Caco-2 (cell line): ENCODE measurements around the gene HCRTR1. TPM values are rescaled to one million over a fixed set of nuclear protein-coding genes. Genes with fewer than 3 reads are reported as not detected.

Experiments used
- BruUV-seq: library from RNA; stranded (reverse); fragments of 400-500 nt; replicated peaks from 2 replicates; lab custom pipeline; 2021; lab: Mats Ljungman, UMichigan
- CTCF ChIA-PET: fragments of 300-600 bp; sonication (Branson Sonifier 250); formaldehyde crosslinking; loops from one replicate; lab custom pipeline; 2022; ENCODE audit warnings: antibody characterized with exemption; lab: Charles Lee
- POLR2A ChIA-PET: fragments of 300-600 bp; sonication (Branson Sonifier 250); formaldehyde crosslinking; loops from one replicate; lab custom pipeline; 2022; ENCODE audit warnings: antibody characterized with exemption; lab: Charles Lee
- DNase-seq, 2 experiments: peaks; one replicate each; pipeline versions ENCODE4 v3.0.0 to v3.0.0-alpha.2; 2020 to 2022
- H3K27me3 ChIP-seq: replicated peaks from 2 replicates; pipeline ENCODE4 v1.6.0; 2011; ENCODE audit warnings: low read length; ENCODE audit not compliant: control insufficient read depth, insufficient read depth
- H3K36me3 ChIP-seq: 2 replicates; pipeline ENCODE4 v1.5.1; 2011; ENCODE audit warnings: low read length; ENCODE audit not compliant: control insufficient read depth, insufficient read depth
- H3K4me1 ChIP-seq: fragments of 250-450 bp; sonication (Bioruptor Pico); 2 replicates; pipeline ENCODE4 v1.5.1; 2020; ENCODE audit warnings: mild to moderate bottlenecking
- H3K4me3 ChIP-seq: 2 replicates; pipeline ENCODE4 v1.5.1; 2011; ENCODE audit warnings: low read depth, mild to moderate bottlenecking, control low read depth, low read length
- H3K9me3 ChIP-seq: fragments of 250-450 bp; sonication (Bioruptor Pico); 2 replicates; pipeline ENCODE4 v1.5.1; 2020; ENCODE audit warnings: mild to moderate bottlenecking, moderate library complexity
- H3K27ac Mint-ChIP-seq: one replicate; pipeline ENCODE4 v1.8.0; 2022; ENCODE audit warnings: mixed read lengths; ENCODE audit not compliant: unreplicated experiment
- H3K27me3 Mint-ChIP-seq: one replicate; pipeline ENCODE4 v1.8.0; 2022; ENCODE audit warnings: mixed read lengths; ENCODE audit not compliant: insufficient read depth, unreplicated experiment
- H3K36me3 Mint-ChIP-seq: one replicate; pipeline ENCODE4 v1.8.0; 2022; ENCODE audit warnings: mild to moderate bottlenecking, mixed read lengths; ENCODE audit not compliant: insufficient read depth, unreplicated experiment
- H3K4me1 Mint-ChIP-seq: one replicate; pipeline ENCODE4 v1.8.0; 2022; ENCODE audit warnings: low read depth, mixed read lengths; ENCODE audit not compliant: unreplicated experiment
- H3K4me3 Mint-ChIP-seq: one replicate; pipeline ENCODE4 v1.8.0; 2022; ENCODE audit warnings: mild to moderate bottlenecking, moderate library complexity, mixed read lengths; ENCODE audit not compliant: unreplicated experiment
- H3K9me3 Mint-ChIP-seq: one replicate; pipeline ENCODE4 v1.8.0; 2022; ENCODE audit warnings: mixed read lengths; ENCODE audit not compliant: unreplicated experiment
- intact Hi-C: fragments of 100-400 bp; cut with micrococcal nuclease; formaldehyde crosslinking; loops from one replicate; pipeline ENCODE4 v1.10.0; 2022; ENCODE audit not compliant: unreplicated experiment
- total RNA-seq: library from RNA; stranded (reverse); gene quantifications from 2 replicates; pipeline ENCODE4 v1.2.3, GENCODE V29; 2022
- TF ChIP-seq, protein P1 (sequence below), 2 experiments: fragments of 200-600 bp in 1 of 2; IDR thresholded peaks; 1 replicate in 1 of 2; 2 replicates in 1 of 2; pipeline versions ENCODE4 v1.5.1 to v1.8.0; 2011 to 2022; ENCODE audit warnings: antibody characterized with exemption in 1 of 2, control low read depth in 1 of 2, inconsistent platforms in 1 of 2, low read depth in 1 of 2, low read length in 1 of 2, mild to moderate bottlenecking in 1 of 2, moderate library complexity in 1 of 2; ENCODE audit not compliant: insufficient read depth in 1 of 2, severe bottlenecking in 1 of 2, unreplicated experiment in 1 of 2

The HCRTR1 gene
- total RNA-seq, 1 experiment from 2014 or later = not detected

DNA sequence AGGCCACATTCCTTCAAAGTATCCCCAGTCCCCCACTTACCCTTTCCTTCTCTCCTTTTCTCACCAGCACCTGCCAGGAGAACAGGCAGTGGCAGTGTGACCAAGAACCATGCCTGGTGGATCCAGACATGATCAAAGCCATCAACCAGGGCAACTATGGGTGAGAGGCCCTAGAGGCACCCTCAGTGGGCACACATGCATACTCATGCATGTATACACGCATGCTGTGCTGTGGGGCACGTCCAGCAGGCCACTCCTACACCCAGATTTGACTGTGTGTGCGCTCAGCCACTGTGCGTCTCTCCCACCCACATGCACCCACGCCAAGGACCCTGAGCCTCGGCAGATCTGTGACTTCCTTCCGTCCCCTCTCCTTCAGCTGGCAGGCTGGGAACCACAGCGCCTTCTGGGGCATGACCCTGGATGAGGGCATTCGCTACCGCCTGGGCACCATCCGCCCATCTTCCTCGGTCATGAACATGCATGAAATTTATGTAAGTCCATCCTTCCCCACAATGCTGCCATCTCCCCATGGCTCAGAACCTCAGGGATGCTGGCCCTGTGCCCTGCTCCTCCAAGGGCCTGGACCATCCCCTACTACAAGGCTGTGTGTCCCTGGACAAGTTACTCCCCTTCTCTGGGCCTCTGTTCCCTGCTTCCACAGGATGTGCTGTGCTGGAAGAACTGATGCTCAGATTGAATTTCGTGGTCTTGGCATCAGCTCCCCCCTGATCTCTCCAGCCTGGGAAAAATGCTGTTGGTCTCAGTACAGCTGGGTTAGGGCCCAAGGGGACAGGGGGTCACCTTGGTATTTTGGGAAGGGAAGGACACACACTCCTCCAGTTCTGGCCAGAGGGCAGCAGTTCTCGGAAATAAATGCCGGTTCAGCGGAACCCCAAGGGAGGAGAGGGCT, 34.2 kb upstream of the HCRTR1 start:
- peaks cover 20% of the 10 kb centered on the region for H3K4me1 ChIP-seq
- Mint-ChIP-seq H3K27me3 (no peaks in the 10 kb centered on the region), H3K36me3 (peaks cover 57% of the 10 kb centered on the region), H3K9me3 (no peaks in the 10 kb centered on the region), H3K4me3 (no peak overlapping the region), H3K27ac (no peak overlapping the region), H3K4me1 (peaks cover 27% of the 10 kb centered on the region)
- no peaks in the 10 kb centered on the region for H3K9me3 ChIP-seq
- H3K36me3 ChIP-seq = no peaks in the 10 kb centered on the region
- DNase-seq = no peak
- no peak overlapping the region for H3K4me3 ChIP-seq
- no peaks in the 10 kb centered on the region for H3K27me3 ChIP-seq
- no TSS peak for BruUV-seq
- ChIA-PET POLR2A (no interaction called here), CTCF (no interaction called here)
- intact Hi-C loops = no loop called here
- TF ChIP-seq, protein P1, sequence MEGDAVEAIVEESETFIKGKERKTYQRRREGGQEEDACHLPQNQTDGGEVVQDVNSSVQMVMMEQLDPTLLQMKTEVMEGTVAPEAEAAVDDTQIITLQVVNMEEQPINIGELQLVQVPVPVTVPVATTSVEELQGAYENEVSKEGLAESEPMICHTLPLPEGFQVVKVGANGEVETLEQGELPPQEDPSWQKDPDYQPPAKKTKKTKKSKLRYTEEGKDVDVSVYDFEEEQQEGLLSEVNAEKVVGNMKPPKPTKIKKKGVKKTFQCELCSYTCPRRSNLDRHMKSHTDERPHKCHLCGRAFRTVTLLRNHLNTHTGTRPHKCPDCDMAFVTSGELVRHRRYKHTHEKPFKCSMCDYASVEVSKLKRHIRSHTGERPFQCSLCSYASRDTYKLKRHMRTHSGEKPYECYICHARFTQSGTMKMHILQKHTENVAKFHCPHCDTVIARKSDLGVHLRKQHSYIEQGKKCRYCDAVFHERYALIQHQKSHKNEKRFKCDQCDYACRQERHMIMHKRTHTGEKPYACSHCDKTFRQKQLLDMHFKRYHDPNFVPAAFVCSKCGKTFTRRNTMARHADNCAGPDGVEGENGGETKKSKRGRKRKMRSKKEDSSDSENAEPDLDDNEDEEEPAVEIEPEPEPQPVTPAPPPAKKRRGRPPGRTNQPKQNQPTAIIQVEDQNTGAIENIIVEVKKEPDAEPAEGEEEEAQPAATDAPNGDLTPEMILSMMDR (IDR thresholded peaks at IDR 0.05; ENCODE audit: insufficient read depth in 1 of 2, low read depth in 1 of 2, low read length in 1 of 2, severe bottlenecking in 1 of 2, unreplicated experiment in 1 of 2) = no peak

GRCh38 chr1:31583995-31584868, 33.3 kb upstream of the HCRTR1 start:
- H3K4me1 Mint-ChIP-seq = peaks cover 27% of the 10 kb centered on the region
- TF ChIP-seq, protein P1 (IDR thresholded peaks at IDR 0.05; ENCODE audit: insufficient read depth in 1 of 2, low read depth in 1 of 2, low read length in 1 of 2, severe bottlenecking in 1 of 2, unreplicated experiment in 1 of 2) = no peak
- Histone ChIP-seq H3K9me3 (no peaks in the 10 kb centered on the region), H3K4me3 (no peak overlapping the region), H3K4me1 (peaks cover 22% of the 10 kb centered on the region), H3K27me3 (no peaks in the 10 kb centered on the region), H3K36me3 (no peaks in the 10 kb centered on the region)
- H3K36me3 Mint-ChIP-seq = peaks cover 62% of the 10 kb centered on the region
- DNase-seq = no peak
- H3K4me3 Mint-ChIP-seq = no peak overlapping the region
- CTCF ChIA-PET = no interaction called here
- no peaks in the 10 kb centered on the region for H3K9me3 Mint-ChIP-seq
- no peak overlapping the region for H3K27ac Mint-ChIP-seq
- intact Hi-C loops = no loop called here
- POLR2A ChIA-PET = no interaction called here
- no TSS peak for BruUV-seq
- H3K27me3 Mint-ChIP-seq = no peaks in the 10 kb centered on the region
